ENCODE data around the gene EIF1AX.

The EIF1AX gene

DNA sequence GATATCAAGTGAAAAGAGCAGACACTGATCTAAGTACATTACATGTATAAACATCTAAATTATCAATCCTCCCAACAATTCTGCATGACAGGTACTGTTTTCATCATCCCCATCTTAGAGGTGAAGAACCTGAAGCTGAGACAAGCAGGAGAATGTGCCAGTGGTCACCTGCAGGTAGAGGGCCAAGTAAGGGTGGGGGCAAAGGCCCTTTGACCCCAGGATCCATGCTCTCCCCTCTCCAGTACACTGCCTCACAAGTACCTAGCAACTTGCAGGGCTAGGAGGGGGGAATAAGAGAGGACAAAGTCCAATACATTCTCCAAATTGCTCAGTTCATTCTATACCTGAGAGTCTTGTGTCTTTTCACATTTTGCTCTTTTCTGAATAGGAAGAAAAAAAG lies 16.7 kb downstream of the EIF1AX start:
- no peak for DNase-seq

GRCh38 chrX:20118065-20118824 lies 23.4 kb downstream of the EIF1AX start:
- no peak for DNase-seq

DNA sequence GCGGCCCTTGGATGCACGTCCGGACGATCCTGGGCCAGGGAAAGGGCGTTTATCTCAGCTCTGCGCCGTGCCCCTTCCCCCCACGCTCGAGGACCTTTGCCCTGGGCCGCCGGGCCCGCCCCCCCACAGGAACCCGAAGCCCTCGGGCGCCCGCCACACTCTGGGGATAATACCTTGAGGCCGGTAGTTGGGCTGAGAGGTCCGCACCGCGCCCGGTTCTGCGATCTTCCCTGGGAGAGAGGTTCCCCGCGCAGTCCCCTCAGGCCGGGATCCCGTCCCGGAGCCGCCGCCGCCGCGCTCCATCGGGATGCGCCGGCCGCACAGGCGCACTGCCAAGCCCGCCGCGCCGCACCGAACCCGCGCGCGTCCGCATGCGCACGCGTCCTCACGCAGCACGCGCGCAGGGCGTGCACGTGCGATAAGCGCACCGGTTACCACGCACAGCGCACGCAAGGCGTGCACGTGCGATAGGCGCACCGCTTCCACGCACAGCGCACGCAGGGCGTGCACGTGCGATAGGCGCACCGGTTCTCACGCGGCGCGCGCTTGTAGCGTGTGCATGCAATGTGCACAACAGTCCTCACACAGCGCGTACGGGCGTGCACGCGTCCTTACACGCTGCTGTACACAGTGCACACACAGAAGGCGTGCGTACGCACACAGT lies 24.9 kb downstream of the EIF1AX start, which contains the start of gene MAP7D2:
Gene MAP7D2, minus strand, starts transcription at position 331 of the 664 bp plus-strand sequence. Its CDS starts 28 bp downstream, at position 303.
- DNase-seq, result no peak

- DNase-seq, result no peak
Observed at GRCh38 chrX:20116087-20116576, 25.5 kb downstream of the EIF1AX start.

GRCh38 chrX:20112022-20112774 lies 29.4 kb downstream of the EIF1AX start:
- no peak for DNase-seq

- DNase-seq, result no peak
Observed at GRCh38 chrX:20111271-20111670, 30.4 kb downstream of the EIF1AX start.

GRCh38 chrX:20101934-20102581 lies 39.6 kb downstream of the EIF1AX start:
- DNase-seq, result no peak

DNA sequence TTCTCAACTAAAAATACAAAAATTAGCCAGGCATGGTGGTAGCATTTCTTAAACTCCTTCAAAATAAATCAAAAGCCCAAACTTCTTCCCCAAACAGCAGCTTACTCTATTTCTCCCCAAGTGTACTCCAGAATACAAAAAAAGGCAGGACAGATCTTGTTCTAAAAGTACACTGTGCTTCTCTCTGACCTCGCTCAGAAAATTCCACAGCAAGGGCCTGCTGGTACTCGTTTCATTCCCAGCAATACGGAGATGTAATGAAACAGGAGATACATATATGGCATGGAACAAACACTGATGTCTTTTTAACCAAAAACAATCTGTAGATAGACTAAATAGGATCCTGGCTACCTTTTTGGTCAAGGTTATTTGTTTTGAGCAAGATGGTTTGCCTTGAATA lies 50.1 kb downstream of the EIF1AX start:
- no peak for DNase-seq

GRCh38 chrX:20089845-20090244 lies 51.8 kb downstream of the EIF1AX start:
- DNase-seq, result no peak

- no peak for DNase-seq
Observed at GRCh38 chrX:20080277-20080676, 61.4 kb downstream of the EIF1AX start.

All from HCEC 1CT (cell line).